H1 (cell line): ENCODE results near the gene TCF7L1. TPM values are rescaled to one million over a fixed set of nuclear protein-coding genes. Genes with fewer than 3 reads are reported as not detected.

Experiments used
- CTCF ChIA-PET: fragments of 300-600 bp; sonication (Branson Sonifier 250); formaldehyde crosslinking; loops from one replicate; lab custom pipeline; 2021; ENCODE audit not compliant: partially characterized antibody; lab: Charles Lee
- POLR2A ChIA-PET: fragments of 300-600 bp; sonication (Branson Sonifier 250); formaldehyde crosslinking; loops from one replicate; lab custom pipeline; 2021; ENCODE audit warnings: inconsistent platforms; ENCODE audit not compliant: partially characterized antibody; lab: Charles Lee
- DNase-seq, 2 experiments: peaks; one replicate each; pipeline versions ENCODE4 v3.0.0 to v3.0.0-alpha.2; 2010 to 2022; ENCODE audit warnings: low spot score in 2 of 2, low read depth in 1 of 2, mixed read lengths in 1 of 2
- FAIRE-seq: peaks from 2 replicates; lab custom pipeline; 2011; peaks lifted over from hg19 to GRCh38; lab: Jason Lieb, UNC
- H2AFZ ChIP-seq: 2 replicates; pipeline ENCODE4 v1.8.1; 2012; ENCODE audit warnings: low read length, inconsistent platforms
- H2AK5ac ChIP-seq: 2 replicates; pipeline ENCODE4 v1.6.1; 2013; ENCODE audit warnings: low read depth, low read length
- H2BK120ac ChIP-seq: replicated peaks from 2 replicates; pipeline ENCODE3; 2013; ENCODE audit warnings: low read depth, low read length, inconsistent platforms
- H2BK12ac ChIP-seq: 2 replicates; pipeline ENCODE4 v1.6.1; 2013; ENCODE audit warnings: low read depth, low read length
- H2BK15ac ChIP-seq: 2 replicates; pipeline ENCODE4 v1.6.1; 2013; ENCODE audit warnings: low read length
- H2BK20ac ChIP-seq: 2 replicates; pipeline ENCODE4 v1.6.1; 2013; ENCODE audit warnings: low read length
- H2BK5ac ChIP-seq: 2 replicates; pipeline ENCODE4 v1.6.1; 2013; ENCODE audit warnings: low read depth, low read length
- H3K14ac ChIP-seq: 2 replicates; pipeline ENCODE4 v1.6.1; 2013; ENCODE audit warnings: inconsistent platforms; ENCODE audit not compliant: insufficient read length
- H3K18ac ChIP-seq: 2 replicates; pipeline ENCODE4 v1.6.1; 2013; ENCODE audit warnings: low read length; ENCODE audit errors: extremely low read depth
- H3K23ac ChIP-seq: 2 replicates; pipeline ENCODE4 v1.6.1; 2013; ENCODE audit warnings: inconsistent platforms; ENCODE audit not compliant: insufficient read length
- H3K23me2 ChIP-seq: 2 replicates; pipeline ENCODE4 v1.6.1; 2013; ENCODE audit warnings: low read depth, low read length
- H3K27ac ChIP-seq: 2 replicates; pipeline ENCODE4 v1.6.1; 2011; ENCODE audit warnings: low read depth, low read length, inconsistent platforms
- H3K27me3 ChIP-seq, 4 experiments: replicated peaks in 1 of 4; 1 replicate in 1 of 4; 2 replicates in 3 of 4; pipeline versions ENCODE4 v1.6.1 to v1.8.1; 2011 to 2013; ENCODE audit warnings: low read length in 3 of 4, mild to moderate bottlenecking in 3 of 4, inconsistent platforms in 2 of 4, mixed read lengths in 2 of 4, moderate library complexity in 1 of 4; ENCODE audit not compliant: control insufficient read depth in 3 of 4, insufficient read depth in 3 of 4; ENCODE audit errors: extremely low read depth in 1 of 4
- H3K36me3 ChIP-seq, 4 experiments: 2 replicates each; pipeline versions ENCODE4 v1.6.1 to v1.8.1; 2011 to 2013; ENCODE audit warnings: mild to moderate bottlenecking in 4 of 4, low read length in 3 of 4, moderate library complexity in 2 of 4, control low read depth in 1 of 4, inconsistent platforms in 1 of 4; ENCODE audit not compliant: insufficient read depth in 4 of 4, control insufficient read depth in 2 of 4
- H3K4ac ChIP-seq: replicated peaks from 2 replicates; pipeline ENCODE3; 2013; ENCODE audit warnings: low read length, low read depth, mixed read lengths, inconsistent platforms; ENCODE audit not compliant: insufficient read length
- H3K4me1 ChIP-seq, 4 experiments: replicated peaks in 1 of 4; 1 replicate in 1 of 4; 2 replicates in 3 of 4; pipeline versions ENCODE4 v1.6.1 to v1.8.1; 2011 to 2013; ENCODE audit warnings: low read length in 3 of 4, inconsistent platforms in 2 of 4, mixed read lengths in 1 of 4; ENCODE audit not compliant: insufficient read depth in 4 of 4, control insufficient read depth in 3 of 4
- H3K4me2 ChIP-seq, 2 experiments: 2 replicates each; pipeline versions ENCODE4 v1.6.1 to v1.8.1; 2011 to 2013; ENCODE audit warnings: low read depth in 2 of 2, low read length in 2 of 2, control low read depth in 1 of 2, inconsistent platforms in 1 of 2, mild to moderate bottlenecking in 1 of 2; ENCODE audit not compliant: insufficient read depth in 1 of 2
- H3K4me3 ChIP-seq, 4 experiments: fragments of 200-600, 300-600 bp in 1 of 4; sonication (generic), shearing (Covaris generic), sonication (Bioruptor Twin) in 1 of 4; 2 replicates each; pipeline versions ENCODE4 v1.5.1 to v1.8.1; 2011 to 2016; ENCODE audit warnings: low read length in 4 of 4, low read depth in 3 of 4, control low read depth in 2 of 4, inconsistent platforms in 2 of 4, mild to moderate bottlenecking in 2 of 4, mixed read lengths in 1 of 4, moderate library complexity in 1 of 4; ENCODE audit not compliant: insufficient read depth in 2 of 4; ENCODE audit errors: extremely low read depth in 1 of 4
- H3K56ac ChIP-seq: replicated peaks from 2 replicates; pipeline ENCODE3; 2013; ENCODE audit warnings: low read depth, mild to moderate bottlenecking, mixed read lengths, low read length, inconsistent platforms; ENCODE audit not compliant: insufficient read length
- H3K79me1 ChIP-seq: 2 replicates; pipeline ENCODE4 v1.6.1; 2013; ENCODE audit warnings: low read depth, low read length, control low read depth
- H3K79me2 ChIP-seq, 2 experiments: 2 replicates each; pipeline versions ENCODE4 v1.6.1 to v1.8.1; 2012 to 2013; ENCODE audit warnings: low read length in 2 of 2, mild to moderate bottlenecking in 2 of 2, inconsistent platforms in 1 of 2; ENCODE audit not compliant: insufficient read depth in 2 of 2, control insufficient read depth in 1 of 2
- H3K9ac ChIP-seq, 4 experiments: replicated peaks in 1 of 4; 1 replicate in 1 of 4; 2 replicates in 3 of 4; pipeline versions ENCODE4 v1.6.1 to v1.8.1; 2011 to 2013; ENCODE audit warnings: low read depth in 3 of 4, low read length in 3 of 4, control low read depth in 2 of 4, mild to moderate bottlenecking in 2 of 4, moderate library complexity in 2 of 4, inconsistent platforms in 1 of 4; ENCODE audit errors: extremely low read depth in 1 of 4
- H3K9me3 ChIP-seq, 2 experiments: 2 replicates each; pipeline versions ENCODE4 v1.6.1 to v1.8.1; 2012 to 2013; ENCODE audit warnings: mild to moderate bottlenecking in 2 of 2, moderate library complexity in 2 of 2, control low read depth in 1 of 2, inconsistent platforms in 1 of 2, low read depth in 1 of 2, low read length in 1 of 2, mixed read lengths in 1 of 2; ENCODE audit not compliant: insufficient read depth in 2 of 2
- H4K20me1 ChIP-seq, 2 experiments: replicated peaks in 1 of 2; 2 replicates each; pipeline versions ENCODE3 to v1.8.1; 2011 to 2013; ENCODE audit warnings: inconsistent platforms in 2 of 2, low read length in 2 of 2, mild to moderate bottlenecking in 1 of 2; ENCODE audit not compliant: insufficient read depth in 2 of 2, control insufficient read depth in 1 of 2
- H4K5ac ChIP-seq: 2 replicates; pipeline ENCODE4 v1.6.1; 2013; ENCODE audit warnings: low read length, low read depth, mixed read lengths, inconsistent platforms; ENCODE audit not compliant: insufficient read length
- H4K8ac ChIP-seq: 2 replicates; pipeline ENCODE4 v1.8.0; 2013; ENCODE audit warnings: mild to moderate bottlenecking, moderate library complexity, low read length, inconsistent platforms; ENCODE audit not compliant: insufficient read depth; ENCODE audit errors: extremely low read depth
- H4K91ac ChIP-seq: replicated peaks from 2 replicates; pipeline ENCODE3; 2013; ENCODE audit warnings: low read length, mixed read lengths, inconsistent platforms; ENCODE audit not compliant: insufficient read length
- BACH1 ChIP-seq: IDR thresholded peaks from 2 replicates; pipeline ENCODE4 v1.6.1; 2012; ENCODE audit warnings: low read length, improper control_type of control experiment
- EP300 ChIP-seq, 2 experiments: IDR thresholded peaks; 1 replicate in 1 of 2; 2 replicates in 1 of 2; pipeline ENCODE4 v1.6.1; 2011 to 2012; ENCODE audit warnings: low read depth in 2 of 2, low read length in 2 of 2, mild to moderate bottlenecking in 2 of 2, borderline replicate concordance in 1 of 2, inconsistent platforms in 1 of 2, moderate library complexity in 1 of 2
- KDM1A ChIP-seq: fragments of 200-600, 300-600 bp; sonication (generic); IDR thresholded peaks from 2 replicates; pipeline ENCODE4 v1.7.1; 2016; ENCODE audit warnings: mild to moderate bottlenecking, low read length, borderline replicate concordance
- KDM4A ChIP-seq: IDR thresholded peaks from one replicate; pipeline ENCODE4 v1.7.1; 2012; ENCODE audit warnings: low read depth, mild to moderate bottlenecking, moderate library complexity, low read length, inconsistent platforms; ENCODE audit not compliant: severe bottlenecking
- KDM5A ChIP-seq: fragments of 200-600 bp; IDR thresholded peaks from 2 replicates; pipeline ENCODE4 v1.7.1; 2012; ENCODE audit warnings: mild to moderate bottlenecking, low read length, inconsistent platforms, mixed read lengths
- MAFK ChIP-seq: IDR thresholded peaks from 2 replicates; pipeline ENCODE4 v1.6.1; 2012; ENCODE audit warnings: low read depth, mild to moderate bottlenecking, improper control_type of control experiment, low read length
- PHF8 ChIP-seq: fragments of 200-600 bp; sonication (generic); conservative IDR thresholded peaks from 2 replicates; pipeline ENCODE4 v1.7.1; 2012; ENCODE audit warnings: low read depth, mild to moderate bottlenecking, inconsistent platforms, low read length, moderate library complexity
- RNF2 ChIP-seq: fragments of 200-900, 300-1000 bp; sonication (generic); IDR thresholded peaks from 2 replicates; pipeline ENCODE4 v1.7.1; 2016; ENCODE audit warnings: borderline replicate concordance, low read depth, mild to moderate bottlenecking, antibody characterized with exemption, low read length; ENCODE audit not compliant: poor library complexity, severe bottlenecking; ENCODE audit errors: missing control alignments
- SIN3A ChIP-seq, 2 experiments: IDR thresholded peaks in 1 of 2; conservative IDR thresholded peaks in 1 of 2; 2 replicates each; pipeline ENCODE4 v1.6.1; 2011 to 2012; ENCODE audit warnings: low read length in 2 of 2, improper control_type of control experiment in 1 of 2, low read depth in 1 of 2, mild to moderate bottlenecking in 1 of 2
- SIRT6 ChIP-seq: IDR thresholded peaks from one replicate; pipeline ENCODE4 v1.7.1; 2012; ENCODE audit warnings: low read length, inconsistent platforms
- SP1 ChIP-seq: IDR thresholded peaks from 2 replicates; pipeline ENCODE4 v1.6.1; 2011; ENCODE audit warnings: low read depth, low read length
- TAF7 ChIP-seq: optimal IDR thresholded peaks from 2 replicates; pipeline ENCODE3; 2011; ENCODE audit warnings: low read depth, mild to moderate bottlenecking, inconsistent platforms, low read length, moderate library complexity, borderline replicate concordance
- TEAD4 ChIP-seq: IDR thresholded peaks from 2 replicates; pipeline ENCODE4 v1.6.1; 2012; ENCODE audit warnings: low read depth, low read length, inconsistent platforms, mixed read lengths
- WGBS, 2 experiments: shearing (Covaris generic) in 1 of 2; methylation state at CpG; one replicate each; pipeline versions ENCODE4 v1.1.6 to v1.1.7; 2013 to 2015; ENCODE audit warnings: low lambda C conversion rate in 2 of 2, mixed read lengths in 2 of 2, inconsistent platforms in 1 of 2, low coverage in 1 of 2, missing lambda C conversion rate in 1 of 2; ENCODE audit not compliant: insufficient replicate concordance in 2 of 2, insufficient coverage in 1 of 2, insufficient read length in 1 of 2; ENCODE audit errors: extremely low coverage in 1 of 2, missing lambda C conversion rate in 1 of 2; 5-methylcytosine and 5-hydroxymethylcytosine counted together
- polyA plus RNA-seq, 7 experiments: library from polyadenylated mRNA; depleted of rRNA in 3 of 7; stranded (reverse) in 5 of 7; unstranded in 2 of 7; fragments of >200 nt in 5 of 7; fragments of 200-250 nt in 2 of 7; gene quantifications; 1 replicate in 5 of 7; 2 replicates in 1 of 7; 4 replicates in 1 of 7; pipeline versions ENCODE4 v1.2.1 to v1.2.3, GENCODE V29; 2011 to 2013; ENCODE audit warnings: missing spikeins in 2 of 7, mixed read lengths in 2 of 7
- total RNA-seq: library from RNA; stranded (reverse); fragmentation: NEBNext Ultra II Directional; extraction: Animal tissue kit (Norgen Biotek cat#: 25700); gene quantifications from 2 replicates; pipeline ENCODE4 v1.2.1, GENCODE V29; 2021
- TF ChIP-seq, protein P1 (sequence below): IDR thresholded peaks from 2 replicates; pipeline ENCODE4 v1.6.1; 2012; ENCODE audit warnings: inconsistent platforms

TCF7L1 gene
- total and polyA plus RNA-seq, 2 of the 8 experiments (the other 6 are each of a cell fraction or from before 2014, with no cell fraction given) = 27.5 to 108 TPM

DNA sequence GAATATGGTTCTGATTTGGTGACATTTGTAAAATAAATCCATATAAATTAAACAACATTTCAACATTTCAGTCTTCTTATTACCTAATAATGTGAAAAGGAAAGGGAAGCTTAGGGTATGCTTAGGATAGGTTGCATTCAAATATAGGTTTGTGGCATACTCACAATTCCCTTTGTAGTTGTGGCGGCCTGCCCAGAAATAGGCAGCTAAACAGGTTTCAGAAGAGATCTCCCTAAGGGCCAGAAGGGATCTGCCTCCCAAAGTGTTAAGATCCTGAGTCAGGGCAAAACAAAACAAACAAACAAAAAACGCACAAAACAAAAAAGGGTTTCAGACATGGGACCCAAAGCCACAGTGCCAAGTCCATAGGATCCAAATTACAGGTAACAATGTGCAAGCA, 41.4 kb upstream of the TCF7L1 start:
- no peak overlapping the region for H3K4ac ChIP-seq
- H3K79me1 ChIP-seq = no peaks in the 10 kb centered on the region
- no peak overlapping the region for H2BK15ac ChIP-seq
- H2BK20ac ChIP-seq = no peak overlapping the region
- ChIA-PET POLR2A (no interaction called here), CTCF (interaction anchor here (1.0 to 2.5 kb wide), 5 partner anchors 13 to 330 kb away, joined by 3 to 10 read pairs (median 4); no protein-coding TSS in a partner anchor)
- no peak overlapping the region for H3K4me2 ChIP-seq
- no peaks in the 10 kb centered on the region for H3K36me3 ChIP-seq
- H4K8ac ChIP-seq = no peak overlapping the region
- H3K23ac ChIP-seq = no peak overlapping the region
- FAIRE-seq = no peak
- H2AK5ac ChIP-seq = no peak overlapping the region
- no peak overlapping the region for H3K9ac ChIP-seq
- H3K9me3 ChIP-seq = no peaks in the 10 kb centered on the region
- no peaks in the 10 kb centered on the region for H3K79me2 ChIP-seq
- no peak overlapping the region for H2AFZ ChIP-seq
- WGBS, 2 experiments = 87% methylated on average over 2 of the region's 2 CpGs; no CpG with 5 or more reads in 1 of the 2 experiments
- peaks cover 3 to 18% (median 9%) of the 10 kb centered on the region in 4 experiments for H3K4me1 ChIP-seq
- H3K4me3 ChIP-seq = no peak overlapping the region
- H3K14ac ChIP-seq = no peak overlapping the region
- H2BK120ac ChIP-seq = no peak overlapping the region
- H2BK5ac ChIP-seq = no peak overlapping the region
- H4K5ac ChIP-seq = no peak overlapping the region
- no peak overlapping the region for H3K18ac ChIP-seq
- no peaks in the 10 kb centered on the region for H4K20me1 ChIP-seq
- H4K91ac ChIP-seq = no peak overlapping the region
- no peaks in the 10 kb centered on the region for H3K23me2 ChIP-seq
- no peak for DNase-seq
- no peak overlapping the region for H3K56ac ChIP-seq
- H3K27ac ChIP-seq = no peak overlapping the region
- no peak overlapping the region for H2BK12ac ChIP-seq
- H3K27me3 ChIP-seq = no peaks in the 10 kb centered on the region
- no peak for TF ChIP-seq TEAD4
- no peak for TF ChIP-seq KDM5A
- TF ChIP-seq SP1 = no peak
- TF ChIP-seq TAF7 = no peak
- TF ChIP-seq RNF2 = no peak
- TF ChIP-seq MAFK = no peak
- no peak for TF ChIP-seq PHF8
- TF ChIP-seq EP300 (IDR thresholded peaks at IDR 0.05; ENCODE audit: borderline replicate concordance in 1 of 2, low read depth in 2 of 2, low read length in 2 of 2) = no peak
- TF ChIP-seq SIRT6 = no peak
- no peak for TF ChIP-seq SIN3A (conservative IDR thresholded peaks at IDR 0.05 in 1 of 2, IDR thresholded peaks at IDR 0.05 in 1 of 2; ENCODE audit: low read depth in 1 of 2, low read length in 2 of 2)
- no peak for TF ChIP-seq BACH1
- TF ChIP-seq, protein P1, sequence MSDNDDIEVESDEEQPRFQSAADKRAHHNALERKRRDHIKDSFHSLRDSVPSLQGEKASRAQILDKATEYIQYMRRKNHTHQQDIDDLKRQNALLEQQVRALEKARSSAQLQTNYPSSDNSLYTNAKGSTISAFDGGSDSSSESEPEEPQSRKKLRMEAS = no peak
- no peak for TF ChIP-seq KDM4A
- no peak for TF ChIP-seq KDM1A
